Measurements from ENCODE around the gene NMNAT1. TPM values are rescaled to one million over a fixed set of nuclear protein-coding genes. Genes with fewer than 3 reads are reported as not detected.

Gene NMNAT1
- total RNA-seq, 1 donor from 2014 or later: 7.6 TPM

GRCh38 chr1:9906466-9906865 lies 36.8 kb upstream of the NMNAT1 start:
- intact Hi-C loops (cut with DNase I): no loop called here
- no peaks in the 10 kb centered on the region for H3K9me3 ChIP-seq
- peaks cover 50% of the 10 kb centered on the region for H3K4me1 ChIP-seq
- H3K27me3 ChIP-seq: no peaks in the 10 kb centered on the region
- no peak overlapping the region for H3K4me3 ChIP-seq
- H3K36me3 ChIP-seq: no peaks in the 10 kb centered on the region
- no peak overlapping the region for H3K27ac ChIP-seq
- no peak for DNase-seq (ENCODE audit: extremely low spot score in 2 of 2)
- TF ChIP-seq POLR2A (IDR thresholded peaks at IDR 0.05) (no peak), CTCF (IDR thresholded peaks at IDR 0.05) (no peak), POLR2AphosphoS5 (IDR thresholded peaks at IDR 0.05; ENCODE audit: insufficient read depth in 1 of 2, low read depth in 1 of 2) (no peak)

- Histone ChIP-seq H3K27me3 (no peaks in the 10 kb centered on the region), H3K36me3 (no peaks in the 10 kb centered on the region), H3K4me3 (no peak overlapping the region), H3K27ac (no peak overlapping the region), H3K9me3 (no peaks in the 10 kb centered on the region), H3K4me1 (peaks cover 44% of the 10 kb centered on the region)
- intact Hi-C loops (cut with DNase I): no loop called here
- DNase-seq (ENCODE audit: extremely low spot score in 2 of 2): no peak
- TF ChIP-seq POLR2AphosphoS5 (IDR thresholded peaks at IDR 0.05; ENCODE audit: insufficient read depth in 1 of 2, low read depth in 1 of 2): no peak
Observed at GRCh38 chr1:9907441-9907840, 35.8 kb upstream of the NMNAT1 start.

- TF ChIP-seq POLR2A (IDR thresholded peaks at IDR 0.05) (no peak), CTCF (IDR thresholded peaks at IDR 0.05) (no peak), POLR2AphosphoS5 (IDR thresholded peaks at IDR 0.05; ENCODE audit: insufficient read depth in 1 of 2, low read depth in 1 of 2) (no peak)
- H3K36me3 ChIP-seq: no peaks in the 10 kb centered on the region
- no peaks in the 10 kb centered on the region for H3K27me3 ChIP-seq
- H3K9me3 ChIP-seq: no peaks in the 10 kb centered on the region
- H3K4me3 ChIP-seq: peak overlapping the region; percentile 82 to 89
- DNase-seq (ENCODE audit: extremely low spot score in 2 of 2): no peak
- H3K4me1 ChIP-seq: peaks cover 40% of the 10 kb centered on the region
- peak overlapping the region; percentile 68 for H3K27ac ChIP-seq
- intact Hi-C loops (cut with DNase I): no loop called here
Observed at GRCh38 chr1:9908871-9909233, 34.4 kb upstream of the NMNAT1 start.

- intact Hi-C loops (cut with DNase I): no loop called here
- peak in 1 of 2 donors; percentile 21 for TF ChIP-seq POLR2AphosphoS5 (IDR thresholded peaks at IDR 0.05; ENCODE audit: insufficient read depth in 1 of 2, low read depth in 1 of 2)
- TF ChIP-seq POLR2A (IDR thresholded peaks at IDR 0.05): no peak
- H3K36me3 ChIP-seq: no peaks in the 10 kb centered on the region
- no peak for DNase-seq (ENCODE audit: extremely low spot score in 2 of 2)
- peak overlapping the region; percentile 68 for H3K27ac ChIP-seq
- H3K27me3 ChIP-seq: no peaks in the 10 kb centered on the region
- peaks cover 40% of the 10 kb centered on the region for H3K4me1 ChIP-seq
- H3K9me3 ChIP-seq: no peaks in the 10 kb centered on the region
- H3K4me3 ChIP-seq: peak overlapping the region; percentile 82 to 89
Observed at GRCh38 chr1:9909234-9910046, 33.8 kb upstream of the NMNAT1 start.

- Histone ChIP-seq H3K4me3 (peak within 1 kb of the TSS; percentile 82 to 89), H3K4me1 (peaks cover 40% of the 10 kb centered on the region), H3K9me3 (no peaks in the 10 kb centered on the region), H3K27me3 (no peaks in the 10 kb centered on the region), H3K36me3 (no peaks in the 10 kb centered on the region), H3K27ac (peak within 1 kb of the TSS; percentile 81)
- TF ChIP-seq POLR2AphosphoS5 (IDR thresholded peaks at IDR 0.05; ENCODE audit: insufficient read depth in 1 of 2, low read depth in 1 of 2) (no peak), POLR2A (IDR thresholded peaks at IDR 0.05) (peak in 1 of 2 donors; percentile 58)
- intact Hi-C loops (cut with DNase I): no loop called here
- no peak for DNase-seq (ENCODE audit: extremely low spot score in 2 of 2)
Observed at GRCh38 chr1:9910076-9910422, 33.2 kb upstream of the NMNAT1 start, which contains the start of gene CTNNBIP1. Gene CTNNBIP1, minus strand, starts transcription at chr1:9910269. Its CDS starts 38,205 bp downstream, at chr1:9872064.

GRCh38 chr1:9910423-9911178 lies 32.7 kb upstream of the NMNAT1 start:
- intact Hi-C loops (cut with DNase I): no loop called here
- H3K36me3 ChIP-seq: no peaks in the 10 kb centered on the region
- no peak for TF ChIP-seq CTCF (IDR thresholded peaks at IDR 0.05)
- peak; percentile 61 to 86 for TF ChIP-seq POLR2A (IDR thresholded peaks at IDR 0.05)
- peak; percentile 62 to 96 for TF ChIP-seq POLR2AphosphoS5 (IDR thresholded peaks at IDR 0.05; ENCODE audit: insufficient read depth in 1 of 2, low read depth in 1 of 2)
- peak; percentile 99 for DNase-seq (ENCODE audit: extremely low spot score in 2 of 2)
- no peaks in the 10 kb centered on the region for H3K27me3 ChIP-seq
- peaks cover 40% of the 10 kb centered on the region for H3K4me1 ChIP-seq
- no peaks in the 10 kb centered on the region for H3K9me3 ChIP-seq
- H3K27ac ChIP-seq: peak overlapping the region; percentile 81
- H3K4me3 ChIP-seq: peak overlapping the region; percentile 53 to 63

All from vagina (tissue), 2 donors.